Measurements from ENCODE around the gene CEP162. TPM values are rescaled to one million over a fixed set of nuclear protein-coding genes. Genes with fewer than 3 reads are reported as not detected.
A peak's percentile ranks its signal among the peaks of the same experiment; 100 is the strongest.

The CEP162 gene
- total and polyA plus RNA-seq, 2 donors (not counting 1 experiment from before 2014, with no cell fraction given) = 3.7 to 7.4 TPM

GRCh38 chr6:84243240-84243639, 15.8 kb upstream of the CEP162 start:
- Histone ChIP-seq H4K20me1 (ENCODE audit: control insufficient read depth, extremely low read depth, insufficient read depth, low read length) (no peaks in the 10 kb centered on the region), H3K36me3 (ENCODE audit: control insufficient read depth, insufficient read depth, low read length) (no peaks in the 10 kb centered on the region), H3K4me2 (ENCODE audit: extremely low read depth, insufficient read depth, low read length) (no peak overlapping the region), H3K27me3 (ENCODE audit: control insufficient read depth, insufficient read depth, low read length) (no peaks in the 10 kb centered on the region), H3K27ac (ENCODE audit: insufficient read depth, low read length) (no peak overlapping the region), H3K9me3 (ENCODE audit: control insufficient read depth, insufficient read depth, low read depth, low read length) (no peaks in the 10 kb centered on the region), H3K79me2 (ENCODE audit: control insufficient read depth, insufficient read depth, low read length) (no peaks in the 10 kb centered on the region), H2AFZ (ENCODE audit: low read length) (no peak overlapping the region), H3K4me3 (replicated peaks in 1 of 4; ENCODE audit: control extremely low read depth in 1 of 4, insufficient read depth in 1 of 4, low read depth in 3 of 4, low read length in 4 of 4) (no peak overlapping the region), H3K4me1 (ENCODE audit: control insufficient read depth, extremely low read depth, insufficient read depth, low read length) (no peaks in the 10 kb centered on the region), H3K9ac (ENCODE audit: insufficient read depth, low read length) (no peak overlapping the region)
- TF ChIP-seq EZH2 (IDR thresholded peaks at IDR 0.05; ENCODE audit: low read length, missing control alignments) = no peak
- no peak for TF ChIP-seq CTCF (conservative IDR thresholded peaks at IDR 0.05 in 1 of 2, IDR thresholded peaks at IDR 0.05 in 1 of 2; ENCODE audit: low read depth in 1 of 2, low read length in 2 of 2)
- no peak for DNase-seq (ENCODE audit: low read depth in 2 of 2)

GRCh38 chr6:84242265-84242664, 14.8 kb upstream of the CEP162 start:
- Histone ChIP-seq H3K36me3 (ENCODE audit: control insufficient read depth, insufficient read depth, low read length) (no peaks in the 10 kb centered on the region), H3K27me3 (ENCODE audit: control insufficient read depth, insufficient read depth, low read length) (no peaks in the 10 kb centered on the region), H3K4me1 (ENCODE audit: control insufficient read depth, extremely low read depth, insufficient read depth, low read length) (no peaks in the 10 kb centered on the region), H3K9me3 (ENCODE audit: control insufficient read depth, insufficient read depth, low read depth, low read length) (no peaks in the 10 kb centered on the region), H4K20me1 (ENCODE audit: control insufficient read depth, extremely low read depth, insufficient read depth, low read length) (no peaks in the 10 kb centered on the region), H3K4me3 (replicated peaks in 1 of 4; ENCODE audit: control extremely low read depth in 1 of 4, insufficient read depth in 1 of 4, low read depth in 3 of 4, low read length in 4 of 4) (no peak overlapping the region), H2AFZ (ENCODE audit: low read length) (no peak overlapping the region), H3K27ac (ENCODE audit: insufficient read depth, low read length) (no peak overlapping the region), H3K4me2 (ENCODE audit: extremely low read depth, insufficient read depth, low read length) (no peak overlapping the region), H3K9ac (ENCODE audit: insufficient read depth, low read length) (no peak overlapping the region), H3K79me2 (ENCODE audit: control insufficient read depth, insufficient read depth, low read length) (no peaks in the 10 kb centered on the region)
- TF ChIP-seq EZH2 (IDR thresholded peaks at IDR 0.05; ENCODE audit: low read length, missing control alignments) = no peak
- no peak for TF ChIP-seq CTCF (conservative IDR thresholded peaks at IDR 0.05 in 1 of 2, IDR thresholded peaks at IDR 0.05 in 1 of 2; ENCODE audit: low read depth in 1 of 2, low read length in 2 of 2)
- no peak for DNase-seq (ENCODE audit: low read depth in 2 of 2)

- peak overlapping the region; percentile 63 to 88 (median 76) for H3K4me3 ChIP-seq (replicated peaks in 1 of 4; ENCODE audit: control extremely low read depth in 1 of 4, insufficient read depth in 1 of 4, low read depth in 3 of 4, low read length in 4 of 4)
- no peaks in the 10 kb centered on the region for H3K36me3 ChIP-seq (ENCODE audit: control insufficient read depth, insufficient read depth, low read length)
- peaks cover 2% of the 10 kb centered on the region for H3K4me1 ChIP-seq (ENCODE audit: control insufficient read depth, extremely low read depth, insufficient read depth, low read length)
- no peaks in the 10 kb centered on the region for H3K79me2 ChIP-seq (ENCODE audit: control insufficient read depth, insufficient read depth, low read length)
- no peak overlapping the region for H3K9ac ChIP-seq (ENCODE audit: insufficient read depth, low read length)
- H2AFZ ChIP-seq (ENCODE audit: low read length) = peak overlapping the region; percentile 87
- H3K9me3 ChIP-seq (ENCODE audit: control insufficient read depth, insufficient read depth, low read depth, low read length) = no peaks in the 10 kb centered on the region
- no peaks in the 10 kb centered on the region for H4K20me1 ChIP-seq (ENCODE audit: control insufficient read depth, extremely low read depth, insufficient read depth, low read length)
- DNase-seq (ENCODE audit: low read depth in 2 of 2) = no peak
- peak overlapping the region; percentile 96 for H3K4me2 ChIP-seq (ENCODE audit: extremely low read depth, insufficient read depth, low read length)
- no peaks in the 10 kb centered on the region for H3K27me3 ChIP-seq (ENCODE audit: control insufficient read depth, insufficient read depth, low read length)
- TF ChIP-seq EZH2 (IDR thresholded peaks at IDR 0.05; ENCODE audit: low read length, missing control alignments) (no peak), CTCF (conservative IDR thresholded peaks at IDR 0.05 in 1 of 2, IDR thresholded peaks at IDR 0.05 in 1 of 2; ENCODE audit: low read depth in 1 of 2, low read length in 2 of 2) (no peak)
- H3K27ac ChIP-seq (ENCODE audit: insufficient read depth, low read length) = no peak overlapping the region
Observed at GRCh38 chr6:84228198-84228543, 728 bp upstream of the CEP162 start.

Measured in fibroblast of lung (primary cell).